ENCODE data around the gene RAI1. TPM values are rescaled to one million over a fixed set of nuclear protein-coding genes. Genes with fewer than 3 reads are reported as not detected.

RAI1 gene
- total and polyA plus RNA-seq, 2 of the 13 experiments (the other 11 are each of a cell fraction or from before 2014, with no cell fraction given): 3.4 to 5.2 TPM

- FAIRE-seq (no peak), ATAC-seq (no peak), DNase-seq (ENCODE audit: low spot score) (no peak)
- 97% methylated on average over 18 of the region's 24 CpGs for WGBS (ENCODE audit: low lambda C conversion rate)
- ChIA-PET POLR2A (no interaction called here), CTCF (ENCODE audit: low intra/inter-chr PET ratio, low total read pairs) (no interaction called here)
- H3K36me3 ChIP-seq (replicated peaks in 1 of 2; ENCODE audit: control insufficient read depth in 1 of 2, insufficient read depth in 2 of 2, low read length in 2 of 2): peaks cover 52 to 83% of the 10 kb centered on the region in 2 experiments
- in situ Hi-C loops (cut with HindIII; ENCODE audit: extremely low pct_ligation_motif_present, low pct_unique_long_range_greater_than_20kb): no loop called here
- H3K4me2 ChIP-seq (ENCODE audit: low read depth, low read length): no peak overlapping the region
- TF ChIP-seq AGO2 (optimal IDR thresholded peaks at IDR 0.05; ENCODE audit: low read depth, low read length) (peak; percentile 69), IRF2 (CRISPR knock-in tag; IDR thresholded peaks at IDR 0.05) (no peak), RBM22 (optimal IDR thresholded peaks at IDR 0.05; ENCODE audit: low read length) (peak; percentile 83), STAG1 (CRISPR knock-in tag; IDR thresholded peaks at IDR 0.05) (0 out of 2 replicates have a peak, but pooled peaks have one; percentile 9), TAF15 (IDR thresholded peaks at IDR 0.05; ENCODE audit: low read depth, low read length, poor library complexity, severe bottlenecking) (no peak), KMT2A (CRISPR knock-in tag; IDR thresholded peaks at IDR 0.05) (no peak)
- no TSS peak for BruUV-seq (replicated peaks)
- no peak overlapping the region for H3K4me3 ChIP-seq (replicated peaks in 1 of 3; ENCODE audit: insufficient read depth in 1 of 3, low read depth in 2 of 3, low read length in 3 of 3)
- H2AFZ ChIP-seq (ENCODE audit: low read length): no peak overlapping the region
- H4K20me1 ChIP-seq (ENCODE audit: insufficient read depth, low read length): peaks cover 42% of the 10 kb centered on the region
- no peaks in the 10 kb centered on the region for H3K27me3 ChIP-seq (ENCODE audit: control insufficient read depth in 1 of 2, insufficient read depth in 2 of 2, low read length in 2 of 2)
- H3K9ac ChIP-seq (ENCODE audit: insufficient read depth, low read depth, low read length): no peak overlapping the region
- H3K9me3 ChIP-seq (ENCODE audit: low read length): no peaks in the 10 kb centered on the region
- H3K27ac ChIP-seq (ENCODE audit: extremely low read length, insufficient read depth, low read length): no peak overlapping the region
- intact Hi-C loops (cut with micrococcal nuclease; ENCODE audit: unreplicated experiment): no loop called here
- H3K4me1 ChIP-seq (ENCODE audit: insufficient read depth, low read length): peaks cover 51% of the 10 kb centered on the region
- H3K79me2 ChIP-seq (ENCODE audit: insufficient read depth, low read length): peaks cover 18% of the 10 kb centered on the region
These were observed 135.7 kb downstream of the RAI1 start for GRCh38 chr17:17816831-17817551.

DNA sequence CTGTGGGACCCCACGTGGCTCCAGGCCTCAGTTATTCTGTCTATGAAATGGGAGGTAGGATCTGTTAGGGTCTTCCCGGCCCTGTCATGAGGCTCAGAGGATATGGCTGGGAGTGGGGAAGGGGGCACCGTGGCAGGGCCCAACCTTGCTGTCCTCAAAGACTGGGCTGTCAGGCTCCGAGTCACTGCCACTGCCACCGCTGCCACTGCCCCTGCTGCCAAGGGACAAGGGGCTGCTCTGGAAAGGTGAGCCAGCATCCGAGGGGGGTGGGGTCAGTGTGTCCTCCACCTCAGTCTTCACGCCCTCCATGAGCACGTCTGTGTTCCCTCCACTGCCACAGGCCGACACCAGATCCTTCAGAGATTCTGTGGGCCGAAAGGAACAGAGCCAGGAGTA lies 136.3 kb downstream of the RAI1 start:
- whole genome bisulfite sequencing (ENCODE audit: low lambda C conversion rate): 94% methylated on average over 7 of the region's 10 CpGs
- ChIA-PET POLR2A (interaction anchor here (1.9 kb wide), 1 partner anchor 19 kb away, joined by 4 read pairs; no protein-coding TSS in a partner anchor), CTCF (ENCODE audit: low intra/inter-chr PET ratio, low total read pairs) (interaction anchor here (1.3 kb wide), 1 partner anchor 42 kb away, joined by 3 read pairs; no protein-coding TSS in a partner anchor)
- no peak overlapping the region for H2AFZ ChIP-seq (ENCODE audit: low read length)
- in situ Hi-C loops (cut with HindIII; ENCODE audit: extremely low pct_ligation_motif_present, low pct_unique_long_range_greater_than_20kb): no loop called here
- intact Hi-C loops (cut with micrococcal nuclease; ENCODE audit: unreplicated experiment): no loop called here
- H3K27me3 ChIP-seq (ENCODE audit: control insufficient read depth in 1 of 2, insufficient read depth in 2 of 2, low read length in 2 of 2): no peaks in the 10 kb centered on the region
- no TSS peak for BruUV-seq (replicated peaks)
- H3K36me3 ChIP-seq (replicated peaks in 1 of 2; ENCODE audit: control insufficient read depth in 1 of 2, insufficient read depth in 2 of 2, low read length in 2 of 2): peaks cover 58 to 88% of the 10 kb centered on the region in 2 experiments
- H3K4me1 ChIP-seq (ENCODE audit: insufficient read depth, low read length): peaks cover 51% of the 10 kb centered on the region
- H3K27ac ChIP-seq (ENCODE audit: extremely low read length, insufficient read depth, low read length): no peak overlapping the region
- TF ChIP-seq ZNF331 (CRISPR knock-in tag; IDR thresholded peaks at IDR 0.05) (no peak), ZNF629 (CRISPR knock-in tag; conservative IDR thresholded peaks at IDR 0.05) (peak; percentile 46), POLR2A (IDR thresholded peaks at IDR 0.05; ENCODE audit: insufficient read depth in 1 of 2, low read depth in 2 of 2, low read length in 2 of 2) (peak in 1 of 2 experiments; percentile 26; a peak in 1 of 4 replicates)
- no peaks in the 10 kb centered on the region for H3K9me3 ChIP-seq (ENCODE audit: low read length)
- peaks cover 24% of the 10 kb centered on the region for H3K79me2 ChIP-seq (ENCODE audit: insufficient read depth, low read length)
- H3K9ac ChIP-seq (ENCODE audit: insufficient read depth, low read depth, low read length): no peak overlapping the region
- no peak for DNase-seq (ENCODE audit: low spot score)
- FAIRE-seq: no peak
- H3K4me2 ChIP-seq (ENCODE audit: low read depth, low read length): no peak overlapping the region
- no peak for ATAC-seq
- H4K20me1 ChIP-seq (ENCODE audit: insufficient read depth, low read length): peaks cover 46% of the 10 kb centered on the region
- no peak overlapping the region for H3K4me3 ChIP-seq (replicated peaks in 1 of 3; ENCODE audit: insufficient read depth in 1 of 3, low read depth in 2 of 3, low read length in 3 of 3)

Measured in HepG2 (cell line).